Body of pancreas (tissue), 4 donors: Measurements from ENCODE around the gene OTUB1. TPM values are rescaled to one million over a fixed set of nuclear protein-coding genes. Genes with fewer than 3 reads are reported as not detected.

ENCODE experiments used
- ATAC-seq: fragments of 150-250 bp; one replicate; pipeline ENCODE4 v1.9.1; 2016
- DNase-seq, 4 donors: peaks; one replicate each; pipeline ENCODE4 v3.0.0-alpha.2; 2019
- H3K27ac ChIP-seq, 4 donors: fragments of 200-600 bp; sonication (generic); 1 replicate in 3 of 4; 2 replicates in 1 of 4; pipeline versions ENCODE4 v1.5.1 to v1.6.1; 2016 to 2019; ENCODE audit warnings: mild to moderate bottlenecking in 1 of 4, mixed read lengths in 1 of 4, moderate library complexity in 1 of 4
- H3K27me3 ChIP-seq, 2 donors: fragments of 200-600 bp; sonication (generic); one replicate each; pipeline ENCODE4 v1.6.0; 2016; ENCODE audit warnings: mild to moderate bottlenecking in 1 of 2
- H3K36me3 ChIP-seq, 2 donors: fragments of 200-600 bp; sonication (generic); replicated peaks in 1 of 2; 2 replicates each; pipeline ENCODE4 v1.5.1; 2016; ENCODE audit warnings: low read depth in 2 of 2; ENCODE audit not compliant: insufficient read depth in 1 of 2
- H3K4me1 ChIP-seq: fragments of 200-600 bp; sonication (generic); one replicate; pipeline ENCODE4 v1.6.0; 2016
- H3K4me3 ChIP-seq, 2 donors: fragments of 200-600 bp; sonication (generic); 1 replicate in 1 of 2; 2 replicates in 1 of 2; pipeline ENCODE4 v1.5.1; 2016 to 2019
- H3K9me3 ChIP-seq, 3 donors: fragments of 200-600 bp; sonication (generic); 1 replicate in 2 of 3; 2 replicates in 1 of 3; pipeline ENCODE4 v1.5.1; 2016
- CTCF ChIP-seq, 7 experiments: fragments of 450-650 bp in 4 of 7; fragments of 200-600 bp in 3 of 7; sonication (generic) in 3 of 7; IDR thresholded peaks; one replicate each; pipeline ENCODE4 v1.5.1; 2016 to 2019; ENCODE audit warnings: antibody characterized with exemption in 7 of 7
- POLR2A ChIP-seq, 3 donors: fragments of 450-650 bp; IDR thresholded peaks; one replicate each; pipeline ENCODE4 v1.6.1; 2016; ENCODE audit warnings: antibody characterized with exemption in 3 of 3, mild to moderate bottlenecking in 2 of 3
- WGBS, 2 donors: methylation state at CpG; one replicate each; pipeline ENCODE4 v1.1.5; 2017; 5-methylcytosine and 5-hydroxymethylcytosine counted together
- intact Hi-C: fragments of 100-400 bp; cut with DNase I; formaldehyde crosslinking; loops from one replicate; pipeline ENCODE4 v1.15.1; 2023
- total RNA-seq, 2 donors: library from RNA; depleted of rRNA; stranded (reverse); fragments of >200 nt; gene quantifications; one replicate each; pipeline ENCODE4 v1.1.0, GENCODE V29; 2016

Gene OTUB1
- total RNA-seq, 2 donors from 2014 or later = 20.8 to 36.3 TPM

- DNase-seq (peak; percentile 53 to 73 (median 63)), ATAC-seq (peak; percentile 65)
- H3K4me1 ChIP-seq = peaks cover 40% of the 10 kb centered on the region
- TF ChIP-seq POLR2A (IDR thresholded peaks at IDR 0.05) (no peak), CTCF (IDR thresholded peaks at IDR 0.05) (peak; percentile 45 to 94 (median 81))
- no peaks in the 10 kb centered on the region for H3K27me3 ChIP-seq
- no peak overlapping the region for H3K4me3 ChIP-seq
- H3K36me3 ChIP-seq = peaks cover 8 to 9% of the 10 kb centered on the region in 2 donors
- intact Hi-C loops = loop anchor here (2.0 kb wide), 1 partner anchor 153 kb away; no protein-coding TSS in a partner anchor
- H3K27ac ChIP-seq = no peak overlapping the region
- H3K9me3 ChIP-seq = no peaks in the 10 kb centered on the region
- WGBS, 2 donors = 19 to 20% methylated on average over 18 to 50 of the region's 67 CpGs
Measured at GRCh38 chr11:64000026-64000739, 13.9 kb downstream of the OTUB1 start.

- Histone ChIP-seq H3K27me3 (no peaks in the 10 kb centered on the region), H3K27ac (no peak overlapping the region), H3K9me3 (no peaks in the 10 kb centered on the region), H3K4me3 (no peak overlapping the region), H3K4me1 (peaks cover 48% of the 10 kb centered on the region), H3K36me3 (peaks cover 8 to 9% of the 10 kb centered on the region in 2 donors)
- intact Hi-C loops = loop anchor here (2.0 kb wide), 1 partner anchor 152 kb away; no protein-coding TSS in a partner anchor
- no peak for TF ChIP-seq POLR2A (IDR thresholded peaks at IDR 0.05)
- peak in 1 of 7 experiments; percentile 5 for TF ChIP-seq CTCF (IDR thresholded peaks at IDR 0.05)
- no peak for DNase-seq
- ATAC-seq = no peak
- 44 to 84% methylated on average over 10 to 60 of the region's 60 CpGs for WGBS, 2 donors
Measured at GRCh38 chr11:64000740-64001483, 14.7 kb downstream of the OTUB1 start.

GRCh38 chr11:64001484-64002420 is 15.5 kb downstream of the OTUB1 start:
- Histone ChIP-seq H3K27me3 (no peaks in the 10 kb centered on the region), H3K36me3 (peaks cover 6% of the 10 kb centered on the region in 2 donors), H3K9me3 (no peaks in the 10 kb centered on the region), H3K4me3 (no peak overlapping the region), H3K4me1 (peaks cover 55% of the 10 kb centered on the region), H3K27ac (no peak overlapping the region)
- ATAC-seq (no peak), DNase-seq (no peak)
- no peak for TF ChIP-seq POLR2A (IDR thresholded peaks at IDR 0.05)
- no peak for TF ChIP-seq CTCF (IDR thresholded peaks at IDR 0.05)
- 62 to 75% methylated on average over 9 to 23 of the region's 23 CpGs for WGBS, 2 donors
- intact Hi-C loops = loop anchor here (2.0 kb wide), 1 partner anchor 151 kb away; no protein-coding TSS in a partner anchor

- intact Hi-C loops = no loop called here
- Histone ChIP-seq H3K4me1 (peaks cover 74% of the 10 kb centered on the region), H3K27ac (peak overlapping the region; percentile 47 to 72 (median 57)), H3K9me3 (no peaks in the 10 kb centered on the region), H3K4me3 (no peak overlapping the region), H3K36me3 (no peaks in the 10 kb centered on the region), H3K27me3 (no peaks in the 10 kb centered on the region)
- DNase-seq (peak; percentile 26 to 53 (median 35)), ATAC-seq (peak; percentile 28)
- TF ChIP-seq POLR2A (IDR thresholded peaks at IDR 0.05) (peak in 2 of 3 donors; percentile 9 to 14), CTCF (IDR thresholded peaks at IDR 0.05) (no peak)
- WGBS, 2 donors = 68 to 75% methylated on average over 16 of the region's 23 CpGs
Measured at GRCh38 chr11:64003807-64004589, 17.8 kb downstream of the OTUB1 start.
